Measurements from ENCODE around the gene CDH4.

CDH4 gene

GRCh38 chr20:61297491-61297890 lies 45.4 kb downstream of the CDH4 start:
- TF ChIP-seq CEBPB (IDR thresholded peaks at IDR 0.05) (no peak), ZBTB7A (IDR thresholded peaks at IDR 0.05; ENCODE audit: low read depth) (no peak), NFIC (IDR thresholded peaks at IDR 0.05) (no peak), YY1 (IDR thresholded peaks at IDR 0.05; ENCODE audit: low read depth) (no peak), TAF1 (IDR thresholded peaks at IDR 0.05; ENCODE audit: low read depth) (no peak), REST (IDR thresholded peaks at IDR 0.05; ENCODE audit: low read depth) (no peak), FOXM1 (IDR thresholded peaks at IDR 0.05; ENCODE audit: borderline replicate concordance, low read depth) (no peak), EP300 (IDR thresholded peaks at IDR 0.05; ENCODE audit: borderline replicate concordance) (no peak), RAD21 (IDR thresholded peaks at IDR 0.05; ENCODE audit: low read depth) (no peak), TEAD4 (IDR thresholded peaks at IDR 0.05) (no peak)
- TF ChIP-seq, protein P1, sequence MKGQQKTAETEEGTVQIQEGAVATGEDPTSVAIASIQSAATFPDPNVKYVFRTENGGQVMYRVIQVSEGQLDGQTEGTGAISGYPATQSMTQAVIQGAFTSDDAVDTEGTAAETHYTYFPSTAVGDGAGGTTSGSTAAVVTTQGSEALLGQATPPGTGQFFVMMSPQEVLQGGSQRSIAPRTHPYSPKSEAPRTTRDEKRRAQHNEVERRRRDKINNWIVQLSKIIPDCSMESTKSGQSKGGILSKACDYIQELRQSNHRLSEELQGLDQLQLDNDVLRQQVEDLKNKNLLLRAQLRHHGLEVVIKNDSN (IDR thresholded peaks at IDR 0.05), result no peak
- TF ChIP-seq, protein P2, sequence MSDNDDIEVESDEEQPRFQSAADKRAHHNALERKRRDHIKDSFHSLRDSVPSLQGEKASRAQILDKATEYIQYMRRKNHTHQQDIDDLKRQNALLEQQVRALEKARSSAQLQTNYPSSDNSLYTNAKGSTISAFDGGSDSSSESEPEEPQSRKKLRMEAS (IDR thresholded peaks at IDR 0.05), result no peak

- TF ChIP-seq RAD21 (IDR thresholded peaks at IDR 0.05; ENCODE audit: low read depth), result no peak
- no peak for TF ChIP-seq FOXM1 (IDR thresholded peaks at IDR 0.05; ENCODE audit: borderline replicate concordance, low read depth)
- TF ChIP-seq TEAD4 (IDR thresholded peaks at IDR 0.05), result no peak
Measured at GRCh38 chr20:61297986-61298385, 45.9 kb downstream of the CDH4 start.

DNA sequence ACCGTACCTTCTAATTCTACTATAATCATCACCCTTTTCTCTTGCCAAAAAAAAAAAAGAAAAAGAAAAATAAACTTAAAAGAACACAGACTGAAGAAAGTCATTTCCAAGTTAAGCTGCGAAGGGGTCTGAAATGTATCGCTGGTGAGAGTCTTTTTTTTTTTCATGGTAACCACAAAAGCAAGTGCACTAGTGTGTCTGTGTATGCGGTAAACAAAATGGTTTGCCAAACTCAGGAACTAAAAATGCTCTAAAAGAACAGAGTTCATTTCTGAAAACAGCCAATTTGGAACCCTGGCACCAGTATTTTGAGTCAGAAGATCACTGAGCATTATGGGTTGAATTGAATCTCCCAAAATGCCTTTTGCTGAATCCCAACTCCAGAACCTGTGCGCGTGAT lies 46.6 kb downstream of the CDH4 start:
- TF ChIP-seq ZBTB7A (IDR thresholded peaks at IDR 0.05; ENCODE audit: low read depth) (no peak), EGR1 (IDR thresholded peaks at IDR 0.05) (no peak), YY1 (IDR thresholded peaks at IDR 0.05; ENCODE audit: low read depth) (no peak), RAD21 (IDR thresholded peaks at IDR 0.05; ENCODE audit: low read depth) (no peak), REST (IDR thresholded peaks at IDR 0.05; ENCODE audit: low read depth) (no peak), TEAD4 (IDR thresholded peaks at IDR 0.05) (no peak), TCF12 (IDR thresholded peaks at IDR 0.05; ENCODE audit: low read depth) (no peak), FOXM1 (IDR thresholded peaks at IDR 0.05; ENCODE audit: borderline replicate concordance, low read depth) (no peak), NFIC (IDR thresholded peaks at IDR 0.05) (no peak), TAF1 (IDR thresholded peaks at IDR 0.05; ENCODE audit: low read depth) (no peak), EP300 (IDR thresholded peaks at IDR 0.05; ENCODE audit: borderline replicate concordance) (no peak), CREB1 (IDR thresholded peaks at IDR 0.05; ENCODE audit: low read depth) (no peak), CEBPB (IDR thresholded peaks at IDR 0.05) (no peak)
- TF ChIP-seq, protein P2 (IDR thresholded peaks at IDR 0.05), result no peak
- TF ChIP-seq, protein P1 (IDR thresholded peaks at IDR 0.05), result no peak

DNA sequence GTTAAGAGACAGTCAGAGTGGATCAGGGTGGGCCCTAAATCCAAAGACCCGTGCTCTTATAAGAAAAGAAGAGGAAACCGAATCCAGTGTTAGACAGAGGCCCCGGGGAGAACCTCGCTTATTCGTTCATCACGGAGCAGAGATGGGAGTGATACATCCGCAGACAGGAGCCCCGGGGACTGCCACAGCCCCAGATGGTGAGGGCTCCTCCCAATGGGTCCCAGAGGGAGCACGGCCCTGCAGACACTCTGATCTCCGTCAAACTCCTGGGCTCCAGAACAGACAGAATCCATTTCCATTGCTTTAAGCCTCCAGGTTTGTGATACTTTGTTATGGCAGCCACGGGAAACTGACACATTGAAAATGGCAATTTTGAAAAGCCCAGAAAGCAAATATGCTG lies 47.0 kb downstream of the CDH4 start:
- TF ChIP-seq EP300 (IDR thresholded peaks at IDR 0.05; ENCODE audit: borderline replicate concordance), result no peak
- no peak for TF ChIP-seq TEAD4 (IDR thresholded peaks at IDR 0.05)
- TF ChIP-seq TAF1 (IDR thresholded peaks at IDR 0.05; ENCODE audit: low read depth), result no peak
- no peak for TF ChIP-seq EGR1 (IDR thresholded peaks at IDR 0.05)
- TF ChIP-seq RAD21 (IDR thresholded peaks at IDR 0.05; ENCODE audit: low read depth), result no peak
- no peak for TF ChIP-seq TCF12 (IDR thresholded peaks at IDR 0.05; ENCODE audit: low read depth)
- TF ChIP-seq ZBTB7A (IDR thresholded peaks at IDR 0.05; ENCODE audit: low read depth), result no peak
- TF ChIP-seq NFIC (IDR thresholded peaks at IDR 0.05), result no peak
- TF ChIP-seq CREB1 (IDR thresholded peaks at IDR 0.05; ENCODE audit: low read depth), result no peak

DNA sequence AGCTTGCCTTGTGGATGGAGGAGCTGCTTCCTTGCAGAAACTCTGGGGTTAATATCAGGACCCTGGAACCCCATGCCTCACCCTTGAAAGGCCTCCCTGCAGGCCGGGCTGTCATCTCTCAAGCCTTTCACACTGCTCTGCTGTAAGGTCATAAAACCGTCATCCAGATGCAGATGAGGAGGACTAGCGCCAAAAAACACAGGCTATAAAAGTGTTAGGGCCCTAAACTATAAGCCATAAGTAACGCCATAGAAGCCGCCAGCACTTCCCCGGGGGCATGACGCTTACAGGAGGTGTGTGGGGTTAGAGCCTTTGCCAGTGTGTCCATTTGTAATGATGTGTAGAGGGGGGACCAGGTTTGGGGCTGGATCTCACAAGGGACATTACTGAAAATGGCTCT lies 47.6 kb downstream of the CDH4 start:
- TF ChIP-seq ZBTB7A (IDR thresholded peaks at IDR 0.05; ENCODE audit: low read depth) (no peak), CREB1 (IDR thresholded peaks at IDR 0.05; ENCODE audit: low read depth) (no peak), CEBPB (IDR thresholded peaks at IDR 0.05) (no peak), TAF1 (IDR thresholded peaks at IDR 0.05; ENCODE audit: low read depth) (no peak), RAD21 (IDR thresholded peaks at IDR 0.05; ENCODE audit: low read depth) (no peak), REST (IDR thresholded peaks at IDR 0.05; ENCODE audit: low read depth) (no peak), EGR1 (IDR thresholded peaks at IDR 0.05) (no peak), EP300 (IDR thresholded peaks at IDR 0.05; ENCODE audit: borderline replicate concordance) (no peak), TEAD4 (IDR thresholded peaks at IDR 0.05) (no peak), TCF12 (IDR thresholded peaks at IDR 0.05; ENCODE audit: low read depth) (no peak), NFIC (IDR thresholded peaks at IDR 0.05) (no peak), FOXM1 (IDR thresholded peaks at IDR 0.05; ENCODE audit: borderline replicate concordance, low read depth) (no peak), YY1 (IDR thresholded peaks at IDR 0.05; ENCODE audit: low read depth) (no peak)
- TF ChIP-seq, protein P2 (IDR thresholded peaks at IDR 0.05), result no peak
- TF ChIP-seq, protein P1 (IDR thresholded peaks at IDR 0.05), result no peak

All from Ishikawa (cell line).